Sigmoid colon (tissue), 4 donors: ENCODE data around the gene SFXN5.

ENCODE experiments used
- EP300 ChIP-seq, 4 donors: sonication (generic); formaldehyde crosslinking; IDR thresholded peaks; one replicate each; pipeline ENCODE4 v1.6.1; 2017; ENCODE audit warnings: antibody characterized with exemption in 4 of 4
- POLR2A ChIP-seq, 2 donors: fragments of 450-650 bp; IDR thresholded peaks; one replicate each; pipeline ENCODE4 v1.6.1; 2016; ENCODE audit warnings: antibody characterized with exemption in 2 of 2, mild to moderate bottlenecking in 2 of 2, moderate library complexity in 2 of 2
- POLR2AphosphoS5 ChIP-seq, 4 donors: sonication (generic); formaldehyde crosslinking; IDR thresholded peaks; one replicate each; pipeline ENCODE4 v1.6.1; 2017; ENCODE audit warnings: antibody characterized with exemption in 4 of 4

- TF ChIP-seq POLR2AphosphoS5 (IDR thresholded peaks at IDR 0.05), result no peak
- no peak for TF ChIP-seq POLR2A (IDR thresholded peaks at IDR 0.05)
- TF ChIP-seq EP300 (IDR thresholded peaks at IDR 0.05), result no peak
Measured at GRCh38 chr2:72894514-72894913, 177.0 kb downstream of the SFXN5 start.
